ENCODE results near the gene UBE2C.

UBE2C gene

DNA sequence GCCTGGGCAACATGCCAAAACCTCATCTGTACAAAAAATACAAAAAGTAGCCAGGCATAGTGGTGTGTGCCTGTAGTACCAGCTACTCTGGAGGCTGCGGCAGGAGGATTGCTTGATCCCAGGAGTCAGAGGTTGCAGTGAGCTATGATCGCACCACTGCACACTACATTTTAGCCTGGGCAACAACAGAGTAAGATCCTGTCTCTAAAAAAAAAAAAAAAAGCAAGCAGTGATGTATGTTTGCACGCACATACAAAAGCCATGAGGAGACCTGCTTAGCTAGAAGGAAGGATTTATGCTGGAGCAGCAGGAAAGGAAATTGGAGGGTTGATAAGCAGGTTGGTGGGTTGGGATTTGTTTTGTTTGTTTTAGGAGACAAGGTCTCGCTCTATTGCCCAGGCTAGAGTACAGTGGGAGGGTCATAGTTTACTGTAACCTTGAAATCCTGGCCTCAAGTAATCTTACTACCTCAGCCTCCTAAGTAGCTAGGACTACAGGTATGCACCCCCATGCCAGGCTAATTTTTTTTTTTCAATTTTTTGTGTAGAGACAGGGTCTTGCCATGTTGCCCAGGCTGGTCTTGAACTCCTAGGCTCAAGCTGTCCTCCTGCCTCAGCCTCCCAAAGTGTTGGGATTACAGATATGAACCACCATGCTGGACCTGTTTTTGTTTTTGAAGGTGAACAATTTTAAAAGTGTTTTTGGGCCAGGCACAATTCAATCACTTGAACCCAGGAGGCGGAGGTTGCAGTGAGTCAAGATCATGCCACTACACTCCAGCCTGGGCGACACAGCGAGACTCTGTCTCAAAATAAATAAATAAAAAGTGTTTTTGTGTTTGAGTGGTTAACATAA lies 49.0 kb downstream of the UBE2C start:
- no peak for FAIRE-seq

DNA sequence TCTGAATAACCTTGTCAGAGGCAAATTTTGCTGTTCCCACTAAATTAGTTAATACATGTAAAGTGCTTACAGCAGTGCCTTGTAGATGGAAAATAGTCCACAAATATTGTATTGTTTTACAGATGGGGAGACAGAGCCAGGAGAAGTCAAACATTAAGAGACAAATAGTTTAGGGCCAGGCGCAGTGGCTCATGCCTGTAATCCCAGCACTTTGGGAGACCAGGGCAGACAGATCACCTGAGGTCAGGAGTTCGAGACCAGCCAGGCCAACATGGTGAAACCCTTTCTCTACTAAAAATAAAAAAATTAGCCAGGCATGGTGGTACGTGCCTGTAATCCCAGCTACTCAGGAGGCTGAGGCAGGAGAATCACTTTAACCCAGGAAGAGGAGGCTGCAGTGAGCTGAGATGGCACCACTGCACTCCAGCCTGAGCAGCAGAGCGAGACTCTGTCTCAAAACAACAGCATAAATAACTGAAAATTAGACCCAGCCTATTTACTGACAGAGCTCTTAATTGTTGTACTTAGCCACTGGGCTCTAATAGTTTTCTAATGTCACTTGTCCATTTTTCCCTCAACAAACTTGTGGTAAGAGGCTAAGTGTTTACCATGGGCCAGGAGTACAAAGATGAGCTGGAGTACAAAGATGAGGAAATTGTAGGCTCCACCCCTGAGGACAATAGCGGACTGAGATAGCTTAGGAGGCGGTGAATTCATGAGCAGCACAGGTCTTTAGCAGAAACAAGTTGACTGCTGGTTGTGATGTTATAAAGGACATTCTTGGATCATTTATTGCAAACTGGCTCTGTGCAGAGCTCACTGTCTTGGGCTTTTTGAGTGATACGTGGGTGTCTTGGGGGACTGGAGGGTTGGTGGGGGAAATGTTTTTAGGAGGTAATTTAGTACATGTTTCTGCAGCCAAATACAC lies 51.4 kb downstream of the UBE2C start:
- FAIRE-seq, result no peak

- no peak for FAIRE-seq
Observed at GRCh38 chr20:45866454-45866853, 54.0 kb downstream of the UBE2C start.
